OCI-M2 (cell line): ENCODE data around the gene CFC1B.
"Not testable (repeated sequence)": the region's sequence is repeated elsewhere in the genome, so short reads cannot be mapped to it uniquely, and the experiment has no call there.

Experiments
- DNase-seq: peaks from one replicate; lab custom pipeline; 2025; ENCODE audit not compliant: unreplicated experiment; lab: John Stamatoyannopoulos, UW

The CFC1B gene

DNA sequence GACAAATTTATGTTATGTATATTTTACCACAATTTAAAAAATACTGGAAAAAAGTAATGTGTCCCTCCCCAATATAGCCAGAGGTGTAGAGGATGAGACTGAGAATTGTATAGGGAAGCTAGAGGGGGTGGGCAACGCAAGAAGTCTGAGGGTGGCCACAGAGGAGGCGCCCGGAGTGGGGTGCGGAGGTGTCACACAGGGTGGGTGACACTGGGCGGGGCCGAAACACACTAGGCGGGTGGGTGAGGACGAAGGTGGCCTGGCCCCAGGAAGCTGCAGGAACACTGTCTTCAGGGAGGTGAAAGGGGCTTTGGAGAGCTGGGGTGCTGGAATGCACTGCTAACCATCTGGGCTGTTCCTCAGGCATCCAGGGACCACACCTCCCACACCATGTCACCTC is 35.4 kb downstream of the CFC1B start:
- not testable (repeated sequence) for DNase-seq

DNA sequence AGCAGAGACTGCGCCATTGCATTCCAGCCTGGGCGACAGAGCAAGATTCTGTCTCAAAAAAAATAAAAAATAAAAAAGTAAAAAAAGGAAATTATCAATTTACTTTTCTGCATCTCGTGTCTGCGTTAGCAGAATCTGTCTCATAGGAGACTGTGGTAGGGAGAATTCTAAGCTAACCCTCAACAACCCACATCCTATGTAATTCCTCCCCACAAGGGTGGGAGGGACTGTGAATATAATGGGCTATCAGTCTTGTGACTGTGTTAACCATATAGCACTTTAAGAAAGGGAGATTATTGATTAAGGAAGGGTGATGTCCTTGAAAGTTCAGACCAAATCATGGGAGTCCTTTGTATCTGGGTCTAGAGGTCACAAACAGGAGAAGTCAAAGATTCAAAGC is 45.1 kb downstream of the CFC1B start:
- DNase-seq: not testable (repeated sequence)

DNA sequence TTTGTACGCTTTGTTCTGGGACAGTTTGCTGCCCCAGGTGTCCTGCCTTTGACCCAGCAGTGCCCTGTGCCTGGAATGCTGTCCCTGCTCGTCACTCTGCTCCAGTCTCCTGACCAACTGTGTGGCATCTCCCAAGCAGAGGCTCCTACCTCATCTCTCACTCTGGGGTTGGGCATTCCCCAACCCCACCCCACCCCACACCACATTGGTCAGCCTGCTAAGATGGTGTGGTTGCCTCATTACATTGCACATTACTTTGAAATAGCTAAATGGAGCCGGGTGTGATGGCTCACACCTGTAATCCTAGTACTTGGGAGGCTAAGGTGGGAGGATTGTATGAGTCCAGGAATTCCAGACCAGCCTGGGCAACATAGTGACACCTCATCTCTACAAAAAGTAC is 50.9 kb downstream of the CFC1B start:
- not testable (repeated sequence) for DNase-seq

DNA sequence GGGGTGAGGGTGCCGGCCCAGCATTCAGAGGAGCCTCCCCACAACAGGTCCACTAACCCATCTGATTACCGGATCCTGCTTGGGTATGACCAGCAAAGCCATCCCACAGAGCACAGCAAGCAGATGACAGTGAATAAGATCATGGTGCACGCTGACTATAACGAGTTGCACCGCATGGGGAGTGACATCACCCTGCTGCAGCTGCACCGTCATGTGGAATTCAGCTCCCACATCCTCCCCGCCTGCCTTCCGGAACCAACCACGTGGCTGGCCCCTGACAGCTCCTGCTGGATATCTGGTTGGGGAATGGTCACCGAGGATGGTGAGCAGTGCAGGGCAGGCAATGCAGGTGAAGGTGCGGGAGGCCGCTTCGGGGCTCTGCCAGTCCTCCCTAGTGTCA is 53.2 kb downstream of the CFC1B start:
- DNase-seq: not testable (repeated sequence)

DNA sequence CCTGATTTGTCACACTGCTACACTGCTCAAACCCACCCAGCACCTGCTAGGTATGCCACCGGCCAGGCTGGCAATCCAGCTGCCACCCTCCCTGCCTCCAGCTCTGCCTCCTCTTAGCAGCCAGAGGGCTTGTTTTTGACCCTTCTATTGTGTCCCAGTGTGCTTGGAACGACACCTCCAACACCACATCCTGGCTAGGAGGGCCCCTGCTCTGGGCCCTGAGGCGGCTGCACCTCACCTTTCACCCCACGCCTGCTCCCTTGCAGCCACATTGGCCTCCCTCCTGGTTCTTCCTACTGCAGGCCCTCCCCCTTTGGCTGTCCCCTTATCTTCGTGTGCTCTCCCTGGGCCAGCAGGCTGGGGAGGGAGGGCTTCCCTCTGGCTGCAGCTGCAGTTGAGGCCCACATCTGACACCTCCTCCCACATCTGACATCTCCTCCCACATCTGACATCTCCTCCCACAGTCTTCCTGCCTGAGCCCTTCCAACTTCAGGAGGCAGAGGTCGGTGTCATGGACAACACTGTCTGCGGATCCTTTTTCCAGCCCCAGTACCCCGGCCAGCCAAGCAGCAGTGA is 55.3 kb downstream of the CFC1B start:
- not testable (repeated sequence) for DNase-seq

DNA sequence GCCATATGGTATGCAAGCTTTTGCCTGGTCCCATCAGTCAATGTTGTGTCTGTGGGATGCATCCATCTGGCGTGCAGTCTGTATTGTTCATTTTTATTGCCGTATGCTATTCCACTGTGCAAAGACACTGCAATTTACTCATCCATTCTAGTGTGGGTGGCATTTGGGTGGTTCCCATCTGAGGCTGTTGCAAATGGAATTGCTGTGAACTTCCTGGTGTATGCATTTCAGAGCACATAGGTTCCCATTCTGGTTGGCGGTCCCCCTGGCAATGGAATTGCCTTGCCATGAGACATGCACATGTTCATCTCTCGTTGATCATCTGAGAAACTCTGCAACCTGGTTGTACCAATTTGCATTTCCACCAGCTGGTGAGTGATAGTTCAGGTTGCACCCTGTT is 56.5 kb downstream of the CFC1B start:
- DNase-seq: not testable (repeated sequence)
